T follicular helper cell (primary cell): Measurements from ENCODE around the gene KLHL22.

ENCODE experiments used
- DNase-seq: peaks from one replicate; pipeline ENCODE4 v3.0.0-alpha.2; 2020; ENCODE audit warnings: low read depth

Gene KLHL22

DNA sequence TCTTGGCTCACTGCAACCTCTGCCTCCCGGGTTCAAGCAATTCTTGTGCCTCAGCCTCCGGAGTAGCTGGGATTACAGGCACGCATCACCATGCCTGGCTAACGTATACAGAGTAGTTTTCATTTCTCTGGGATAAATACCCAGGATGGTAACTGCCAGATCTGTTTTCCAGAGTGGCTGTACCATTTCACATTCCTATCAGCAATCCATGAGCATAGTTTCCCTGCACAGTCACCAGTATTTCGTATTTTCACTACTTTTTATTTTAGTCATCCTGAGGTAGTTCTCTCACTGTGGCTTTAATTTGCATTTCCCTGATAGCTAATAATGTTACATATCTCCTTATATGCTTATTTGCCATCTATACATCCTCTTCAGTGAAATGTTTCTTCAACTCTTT, 47.0 kb downstream of the KLHL22 start:
- no peak for DNase-seq

DNA sequence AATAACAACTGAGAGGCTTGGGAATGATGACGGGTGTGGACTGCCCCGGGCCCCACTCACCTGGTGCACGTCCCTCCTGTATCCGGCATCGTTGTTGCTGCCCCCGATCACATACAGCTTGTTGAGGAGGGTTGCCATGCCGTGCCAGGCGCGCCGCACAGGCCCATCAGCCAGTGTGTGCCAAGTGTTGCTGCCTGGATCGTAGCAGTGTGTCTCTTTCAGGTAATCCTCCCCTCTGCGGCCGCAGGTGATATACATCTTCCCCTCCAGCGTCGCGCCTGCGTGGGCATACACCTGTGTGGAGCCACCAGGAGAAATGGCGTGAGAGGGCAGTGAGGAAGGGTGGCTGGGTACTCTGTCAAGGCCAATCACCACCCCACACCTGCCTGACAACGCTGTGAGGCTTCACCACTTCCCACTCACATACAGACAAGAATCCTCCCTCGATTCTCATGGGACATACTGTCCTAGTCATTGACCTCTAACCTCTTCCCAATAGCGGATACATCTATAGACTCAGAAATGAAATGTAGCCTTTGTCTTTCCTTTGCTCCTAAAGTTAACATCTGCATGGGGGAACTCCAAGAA, 49.1 kb downstream of the KLHL22 start:
- DNase-seq, result no peak

DNA sequence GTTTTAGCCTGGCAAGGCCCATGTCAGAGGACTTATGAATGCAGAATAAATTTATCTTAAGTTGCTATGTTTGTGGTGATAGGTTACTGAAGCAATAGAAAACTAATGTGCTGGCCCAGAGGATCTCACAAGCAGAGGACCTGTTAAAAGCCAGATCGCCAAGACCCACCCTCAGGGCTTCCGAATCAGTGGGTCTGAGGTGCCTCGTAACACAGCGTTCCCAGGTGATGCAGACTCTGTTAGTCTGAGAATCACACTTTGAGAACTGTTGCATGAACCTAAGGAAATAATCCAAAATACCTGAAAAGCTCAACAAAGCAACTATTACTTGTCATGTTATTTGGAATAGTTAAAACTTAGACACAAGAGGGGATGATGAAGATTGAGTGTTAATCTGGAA, 51.3 kb downstream of the KLHL22 start:
- DNase-seq, result no peak

DNA sequence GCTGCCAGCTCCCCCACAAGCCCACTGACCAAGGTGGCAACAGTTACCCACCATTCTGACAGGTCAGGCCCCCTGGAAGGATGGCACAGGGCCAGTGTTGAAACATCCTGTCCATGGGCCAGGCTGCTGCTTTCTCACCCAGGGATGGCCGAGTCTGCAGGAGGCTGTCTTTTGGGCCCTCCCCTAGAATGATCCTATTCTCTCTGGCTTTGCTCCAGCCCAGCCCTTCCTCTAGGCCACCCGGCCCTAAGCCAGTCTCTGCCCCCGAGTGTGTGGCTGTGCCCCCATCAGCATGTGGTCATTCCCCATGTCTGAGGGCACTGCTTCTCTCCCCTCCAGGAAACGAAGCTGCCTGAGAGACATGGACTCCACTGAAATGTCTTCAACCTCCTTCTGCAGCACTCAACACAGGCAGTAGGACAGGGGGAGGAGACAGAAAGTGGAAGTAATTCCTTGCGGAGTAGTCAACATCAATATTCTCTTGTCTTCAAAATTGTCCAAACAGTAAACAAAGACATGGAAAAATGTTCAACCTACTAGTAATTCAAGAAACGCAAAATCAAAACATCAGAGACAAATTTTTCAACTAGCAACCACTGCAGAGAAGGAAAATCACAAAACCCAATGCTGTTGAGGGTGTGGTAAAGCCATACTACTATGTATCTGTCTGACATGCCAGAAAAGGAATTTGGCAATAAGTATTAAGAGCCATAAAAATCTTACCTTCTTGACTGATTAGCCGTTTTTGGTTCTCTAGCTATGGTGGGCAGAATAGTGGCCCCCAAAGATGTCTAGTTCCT, 52.9 kb downstream of the KLHL22 start:
- no peak for DNase-seq

DNA sequence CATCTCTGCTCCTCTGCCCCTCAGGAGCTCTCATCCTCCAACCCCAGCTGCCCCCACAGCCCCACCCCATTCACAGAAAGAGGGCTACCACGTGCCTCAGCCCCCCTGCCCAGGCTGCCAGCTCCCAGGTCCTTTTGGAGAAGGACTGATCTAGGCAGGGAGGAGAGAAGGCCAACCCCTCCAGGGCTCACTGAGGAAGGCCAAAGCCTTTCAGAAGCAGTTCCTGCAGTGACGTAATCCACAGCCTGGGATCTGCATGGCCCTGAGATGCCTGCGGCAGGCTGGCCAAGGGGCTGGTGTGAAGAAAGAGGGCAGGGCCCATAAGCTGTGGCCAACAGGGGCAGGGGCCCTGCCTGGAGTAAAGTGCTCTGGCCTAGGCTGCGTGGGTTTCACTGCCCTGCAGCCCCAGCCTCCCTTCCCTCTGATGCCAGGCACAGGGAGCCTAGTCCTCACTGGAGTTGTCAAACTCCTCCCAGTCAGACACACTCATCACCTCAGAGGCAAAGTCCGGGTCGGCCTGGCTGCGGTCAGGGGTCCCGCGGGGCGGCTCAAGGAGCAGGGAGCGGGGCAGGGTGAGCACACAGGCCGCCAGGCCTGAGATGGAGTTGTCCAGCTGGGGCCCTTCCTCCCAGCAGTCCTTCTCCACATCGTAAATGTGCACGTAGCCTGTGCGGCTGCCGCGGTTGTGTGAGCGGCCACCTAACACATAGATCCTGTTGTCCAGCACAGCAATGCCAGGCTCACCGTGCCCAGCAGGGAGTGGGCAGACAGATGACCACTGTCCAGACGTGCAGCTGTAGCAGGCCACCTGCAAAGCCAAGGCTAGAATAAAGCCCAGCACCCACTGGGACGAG, 53.7 kb downstream of the KLHL22 start:
- DNase-seq, result no peak

DNA sequence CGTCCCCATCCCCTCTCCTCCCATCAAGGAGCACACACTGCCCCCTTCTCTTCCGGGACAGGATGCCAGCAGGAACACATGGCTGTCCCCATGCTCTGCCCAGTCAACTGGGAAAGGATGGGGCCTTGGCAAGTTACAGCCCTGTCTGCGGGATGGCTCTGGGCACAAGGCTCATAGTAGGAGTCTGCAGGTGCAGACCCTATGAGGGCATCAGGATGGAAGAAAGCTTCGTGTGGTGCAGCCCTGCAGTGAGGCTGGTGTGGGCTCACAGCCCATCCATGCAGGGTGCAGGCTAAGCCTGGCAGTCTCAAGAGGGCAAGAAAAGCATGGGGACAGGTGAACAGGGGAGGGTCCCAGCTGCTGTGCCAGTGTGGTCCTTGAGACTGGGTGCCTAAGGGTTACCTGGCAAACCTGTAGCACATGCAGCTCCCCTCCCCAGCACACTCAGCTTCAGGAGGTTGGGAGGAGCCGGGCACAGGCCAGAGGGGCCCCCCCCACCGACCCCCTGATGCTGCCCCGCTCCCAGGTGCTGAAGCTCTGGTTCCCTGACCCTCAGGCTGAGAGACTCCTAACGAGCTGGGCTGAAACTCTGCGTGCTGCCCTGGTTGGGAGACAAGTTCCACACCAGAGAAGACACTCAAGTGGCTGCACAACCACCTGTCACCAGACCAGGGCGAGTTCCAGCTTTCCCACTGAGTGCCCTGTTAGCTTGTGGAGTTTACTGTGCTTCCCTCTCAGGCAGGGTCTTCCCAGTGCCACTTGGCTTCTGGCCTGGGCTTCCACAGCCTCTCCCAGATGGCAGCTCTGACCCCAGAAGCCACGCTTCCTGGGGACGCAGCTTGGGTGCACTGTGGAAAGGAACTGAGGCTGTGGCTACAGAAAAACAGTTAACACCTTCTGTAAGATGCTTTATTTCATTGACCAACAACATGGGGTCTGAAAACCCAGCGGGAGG, 54.7 kb downstream of the KLHL22 start:
- DNase-seq, result no peak

DNA sequence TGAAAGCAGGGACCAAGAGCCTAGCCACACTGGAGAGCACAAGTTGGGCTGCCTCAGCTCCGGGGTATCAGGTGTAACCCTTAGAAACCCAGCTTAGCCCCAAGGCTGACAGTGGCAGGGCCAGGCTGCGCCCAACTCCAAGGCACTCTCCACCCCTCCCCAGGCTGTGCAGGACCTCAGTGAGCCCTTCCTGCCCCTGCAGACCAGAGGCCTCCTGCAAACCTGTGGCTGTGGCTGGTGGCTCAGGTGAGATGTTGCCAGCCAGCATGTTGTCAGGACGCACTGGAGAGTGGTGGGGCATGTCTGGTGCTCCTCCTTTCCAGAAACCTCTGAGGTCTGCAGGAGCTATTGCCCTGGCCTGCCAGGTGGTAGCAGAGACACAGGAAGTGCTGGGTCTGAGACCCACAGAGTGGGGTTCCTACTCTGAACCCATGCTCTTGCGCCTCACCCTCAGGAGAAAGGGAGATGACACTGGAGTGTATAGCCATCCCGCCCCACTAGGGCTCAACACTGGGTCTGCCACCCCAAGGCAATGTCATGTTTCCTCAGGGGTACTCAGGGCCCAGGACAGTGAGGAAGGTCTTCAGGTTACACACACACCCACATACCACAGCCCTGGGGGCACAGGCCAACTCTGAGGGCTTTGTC, 55.5 kb downstream of the KLHL22 start:
- no peak for DNase-seq

DNA sequence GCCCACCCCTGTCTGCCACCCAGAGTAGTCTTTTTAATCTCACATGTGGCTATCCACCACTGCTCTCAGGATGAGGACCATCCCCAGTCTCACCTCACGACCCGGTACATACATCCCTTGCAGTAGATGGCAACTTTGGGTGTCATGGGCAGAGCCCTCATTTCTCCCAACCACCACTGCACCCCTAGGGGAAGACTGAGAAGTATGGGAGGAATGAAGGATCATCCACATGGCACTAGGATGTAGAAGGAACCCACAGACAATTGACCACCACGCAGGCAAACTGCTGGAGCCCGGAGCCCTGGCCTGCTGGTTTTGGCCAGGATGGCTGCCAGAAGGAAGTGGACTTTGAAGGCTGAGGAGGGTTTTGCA, 56.1 kb downstream of the KLHL22 start:
- no peak for DNase-seq

DNA sequence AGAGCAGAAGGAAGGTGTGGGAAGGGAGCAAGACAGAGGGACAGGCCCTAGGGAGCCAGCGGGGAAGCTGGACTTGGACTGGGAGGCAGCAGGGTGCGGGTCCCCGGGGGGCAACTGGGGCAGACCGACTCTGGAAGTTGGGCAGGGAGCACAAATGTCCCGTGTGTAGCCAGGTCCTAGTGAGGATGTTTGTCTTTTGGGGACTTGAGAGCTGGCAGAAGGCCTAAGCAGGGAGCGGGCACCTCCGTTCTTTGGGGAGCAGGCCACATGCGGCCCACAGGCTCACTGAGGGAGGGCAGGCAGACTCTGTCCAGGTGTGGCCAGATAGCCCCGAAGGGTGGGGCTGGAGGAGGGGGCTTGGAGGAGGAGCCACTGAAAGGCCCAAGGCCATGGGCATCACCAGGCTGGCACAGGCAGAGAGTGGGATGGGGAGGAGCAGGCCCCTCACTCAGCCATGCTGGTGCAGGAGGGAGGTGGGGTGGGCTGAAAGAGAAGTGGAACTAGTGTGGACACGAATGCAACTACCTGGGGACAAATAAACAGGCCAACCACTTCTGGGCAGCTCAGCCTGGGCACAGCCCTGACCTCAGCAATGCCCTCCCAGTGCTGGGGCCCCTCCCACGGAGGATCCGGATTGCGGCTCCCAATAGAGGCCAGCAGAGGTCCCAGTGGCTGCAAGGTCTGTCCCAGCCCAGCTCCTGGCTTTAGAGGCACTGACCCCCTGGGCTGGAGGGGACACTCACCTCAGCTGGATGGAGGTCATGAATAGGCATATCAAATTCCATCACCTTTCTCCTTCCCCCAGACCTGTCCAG, 56.7 kb downstream of the KLHL22 start:
- DNase-seq, result no peak

DNA sequence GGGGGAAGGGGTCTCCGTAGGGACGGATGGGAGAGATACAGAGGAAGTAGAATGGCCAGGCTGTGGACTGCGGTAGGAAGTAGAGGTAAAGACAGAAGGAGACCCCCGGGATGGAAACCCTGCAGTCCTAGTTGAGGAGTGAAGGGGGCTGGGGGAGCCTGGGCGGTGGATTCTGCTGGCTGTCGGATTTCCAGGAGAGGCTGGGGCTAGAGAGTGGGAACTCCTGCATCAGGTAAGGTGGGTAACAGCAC, 57.2 kb downstream of the KLHL22 start:
- no peak for DNase-seq

DNA sequence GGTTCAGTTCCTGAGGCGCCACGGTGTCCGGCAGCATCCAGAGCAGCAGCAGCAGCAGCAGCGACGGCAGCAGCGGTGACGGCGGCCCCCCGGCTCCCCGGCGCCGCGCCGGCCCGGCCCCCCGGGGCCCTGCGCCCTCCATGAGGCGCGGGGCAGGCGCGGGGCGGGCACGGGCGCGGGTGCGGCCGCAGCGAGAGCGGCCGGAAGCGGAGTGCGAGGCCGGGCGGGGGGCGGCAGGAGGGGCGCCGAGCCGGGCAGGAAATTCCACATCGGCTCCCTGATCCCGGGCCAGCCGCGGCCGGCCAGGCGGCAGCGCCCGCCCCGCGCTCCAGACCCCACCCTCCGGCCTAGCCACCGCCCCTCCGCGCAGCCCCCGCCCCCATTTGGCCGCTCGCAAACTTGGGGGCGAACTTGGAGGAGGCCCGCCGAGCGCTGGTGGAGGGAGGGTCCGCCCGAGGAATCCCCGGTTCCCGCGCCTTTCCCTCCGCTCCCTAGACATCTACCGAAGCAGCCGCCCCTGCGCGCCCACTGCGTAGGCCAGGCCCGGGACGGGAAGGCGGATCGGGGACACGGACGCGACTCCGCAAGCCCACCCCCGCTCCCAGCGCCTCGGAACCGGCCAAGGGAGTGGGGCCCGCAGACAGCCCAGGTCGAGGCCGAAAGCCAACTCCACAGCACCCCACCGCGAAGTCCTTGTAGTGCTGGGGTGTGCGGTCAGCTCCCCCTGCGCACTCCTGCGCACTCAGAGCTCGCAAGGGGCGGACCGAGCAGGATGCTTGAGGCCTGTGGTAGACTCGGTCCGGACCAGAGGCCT, 57.8 kb downstream of the KLHL22 start, which contains the start of gene SCARF2:
SCARF2 (minus strand) TSS at position 213 of the 814 bp plus-strand sequence; CDS start at position 142, 71 bp downstream.
- no peak for DNase-seq

DNA sequence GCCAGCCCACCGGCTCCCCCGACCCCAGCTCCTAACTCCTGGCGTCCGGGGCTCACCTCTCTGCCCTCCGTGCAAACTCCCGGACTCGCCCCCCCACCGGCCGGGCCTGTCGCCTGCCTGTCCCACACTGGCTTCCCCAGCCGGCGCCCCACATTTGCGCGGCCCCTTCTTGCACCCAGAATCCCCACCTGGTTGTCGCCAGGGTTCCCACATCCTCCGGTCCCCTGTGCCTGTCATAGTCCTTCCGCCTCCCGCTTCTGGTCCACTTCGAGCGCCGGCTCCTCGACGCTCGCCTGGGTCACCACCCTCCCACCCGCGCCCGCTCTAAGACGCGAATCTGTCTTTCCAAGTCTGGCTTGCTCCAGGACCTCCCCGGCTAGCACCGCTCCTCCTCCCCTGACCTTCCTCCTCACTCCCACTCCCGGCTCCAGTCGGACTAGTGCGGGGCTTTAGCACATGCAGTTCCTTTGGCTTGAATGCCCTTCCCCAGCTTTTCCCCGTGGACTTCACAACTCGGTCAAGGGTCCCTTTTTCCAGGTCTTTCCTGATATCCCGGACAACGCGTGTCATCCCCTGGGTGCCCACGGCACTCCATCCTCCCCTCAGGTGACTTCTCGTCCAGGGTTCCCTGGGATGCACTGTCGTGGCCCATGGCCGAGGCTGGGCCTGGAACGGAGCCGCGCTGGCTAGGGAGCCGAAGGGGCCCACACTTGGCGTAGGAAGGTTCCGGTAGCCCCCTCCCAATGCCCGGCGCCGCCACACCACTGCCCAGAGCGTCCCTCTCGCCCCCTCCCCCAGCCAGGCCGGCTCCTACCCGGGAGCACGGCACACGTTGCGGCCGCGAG, 58.6 kb downstream of the KLHL22 start:
- no peak for DNase-seq

DNA sequence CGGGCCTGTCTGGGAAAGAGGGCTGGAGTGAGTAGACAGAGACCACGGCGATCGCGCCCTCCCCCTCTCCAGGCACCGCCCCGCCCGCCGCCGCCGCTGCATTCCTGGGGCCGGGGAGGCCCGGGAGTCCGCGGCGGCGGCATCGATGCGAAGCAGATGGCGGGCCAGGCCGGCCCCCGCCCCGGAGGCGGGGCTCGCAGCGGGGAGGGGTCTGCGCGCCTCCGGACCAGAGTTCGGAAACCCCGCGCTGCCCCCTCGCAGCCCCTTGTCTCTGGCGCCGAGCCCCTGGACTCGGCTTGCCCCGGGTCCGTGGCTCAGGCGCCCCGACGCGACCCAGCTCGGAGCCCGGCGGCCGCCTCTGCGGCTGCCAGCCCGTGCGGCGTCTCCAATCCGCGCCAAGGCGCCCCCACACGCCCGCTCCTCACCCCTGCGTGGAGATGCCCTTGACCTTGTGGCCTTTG, 59.3 kb downstream of the KLHL22 start:
- DNase-seq, result no peak

DNA sequence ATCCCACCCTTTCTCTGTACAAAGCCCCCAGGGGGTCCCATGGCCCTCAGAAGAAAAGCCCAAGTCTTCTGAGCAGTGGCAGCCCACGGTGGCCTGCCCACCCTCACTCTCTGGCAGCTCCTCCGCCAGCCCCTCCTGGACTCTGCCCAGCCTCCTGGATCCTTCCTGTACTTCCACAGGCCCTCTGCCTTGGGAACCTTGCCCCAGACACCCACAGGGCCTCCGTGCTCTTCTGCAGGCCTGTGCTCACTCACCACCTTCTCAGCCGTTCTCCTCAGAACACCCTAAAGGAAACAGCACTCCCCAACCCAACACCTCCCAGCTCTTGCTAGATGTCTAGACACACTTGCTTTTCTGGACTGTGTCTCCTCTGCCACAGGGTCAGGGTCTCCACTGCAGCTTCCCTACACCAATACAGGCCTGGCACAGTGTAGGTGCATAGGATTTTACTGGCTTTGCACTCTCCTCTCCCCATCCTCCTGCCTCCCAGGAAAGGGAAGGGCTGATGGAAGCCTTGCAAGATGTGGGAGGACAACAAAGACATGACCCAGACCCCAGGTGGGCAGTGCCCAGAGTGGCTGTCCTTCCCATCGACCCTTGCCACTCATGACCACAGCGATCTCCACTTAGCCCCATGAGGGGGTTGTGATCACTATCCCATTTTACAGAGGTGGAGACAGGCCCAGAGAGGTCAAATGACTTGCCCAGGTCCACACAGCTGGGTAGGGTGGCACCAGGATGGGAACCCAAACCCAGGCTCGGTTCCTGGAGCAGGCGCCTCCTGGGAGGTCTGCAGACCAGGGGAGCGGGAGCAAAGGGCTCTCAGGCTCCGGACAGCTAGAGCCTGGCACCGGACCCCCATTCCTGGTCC, 59.9 kb downstream of the KLHL22 start:
- DNase-seq, result no peak

DNA sequence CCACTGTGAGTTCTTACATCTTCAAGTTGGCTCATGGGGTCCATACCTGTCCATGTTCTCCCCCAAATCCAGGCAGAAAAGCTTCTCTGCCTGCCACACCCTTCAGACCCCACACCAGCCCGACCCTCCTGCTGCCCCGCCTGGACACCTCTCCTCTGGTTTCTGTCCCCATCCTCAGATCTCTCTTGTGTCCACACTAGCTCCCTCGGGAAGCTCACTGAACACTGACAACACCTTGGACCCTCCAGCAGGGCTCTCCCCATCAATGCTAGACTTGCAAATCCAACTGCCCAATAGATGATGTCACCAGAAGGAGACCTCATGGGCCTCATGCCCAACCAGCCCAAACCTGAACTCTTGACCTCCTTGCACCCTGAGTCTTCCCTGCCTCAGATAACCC, 60.8 kb downstream of the KLHL22 start:
- DNase-seq, result no peak

DNA sequence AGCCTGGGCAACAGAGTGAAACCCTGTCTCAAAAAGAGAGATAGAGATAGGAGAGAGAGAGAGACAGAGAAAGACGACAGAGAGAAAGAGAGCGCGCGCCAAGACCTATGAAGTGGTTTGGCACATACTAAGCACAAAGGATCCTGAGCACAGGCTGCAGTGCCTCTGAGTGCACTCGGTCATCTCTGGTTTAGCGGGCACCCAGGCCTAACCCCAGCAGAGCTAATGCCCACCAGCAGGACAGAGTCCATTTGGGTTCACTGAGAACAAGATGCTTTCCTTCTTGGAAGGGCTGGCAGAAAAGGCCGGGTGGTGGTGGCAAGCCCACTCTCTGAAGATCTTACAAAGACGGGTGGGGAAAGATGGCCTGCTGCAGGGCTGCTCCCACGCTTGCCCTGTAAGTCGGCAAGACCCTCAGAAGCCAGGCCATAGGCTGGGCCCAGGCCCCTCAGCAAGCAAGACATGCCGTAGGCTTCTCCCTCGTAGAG, 61.3 kb downstream of the KLHL22 start:
- no peak for DNase-seq

DNA sequence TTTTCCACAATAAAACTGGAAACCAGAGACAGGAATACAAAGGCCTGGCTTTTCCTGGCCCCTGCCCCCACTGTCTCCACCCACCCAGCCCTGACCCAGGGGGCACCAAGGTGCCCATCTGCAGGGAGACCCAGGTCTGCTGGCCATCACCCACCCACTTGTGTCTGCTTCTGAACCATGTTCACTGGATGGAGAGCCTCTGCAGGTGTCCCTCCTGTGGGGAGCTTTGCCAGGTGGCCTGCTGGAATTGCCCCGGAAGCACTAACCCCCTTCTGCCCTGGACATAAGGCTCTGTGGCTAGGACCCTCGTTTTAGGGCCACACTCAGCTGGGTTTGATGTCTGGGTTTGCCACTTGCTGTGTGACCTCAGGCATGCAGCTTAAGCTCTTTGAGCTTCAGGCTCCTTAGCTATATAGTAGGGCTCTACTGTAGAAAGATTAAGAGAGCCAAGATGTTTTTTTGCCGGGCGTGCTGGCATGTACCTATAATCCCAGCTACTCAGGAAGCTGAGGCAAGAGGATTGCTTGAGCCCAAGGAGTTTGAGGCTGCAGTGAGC, 61.8 kb downstream of the KLHL22 start:
- DNase-seq, result no peak
